ENCODE measurements around the gene EOLA1.

The EOLA1 gene

GRCh38 chrX:149540621-149541520, at the start of gene EOLA1 (continued):
- TF ChIP-seq, protein P1, sequence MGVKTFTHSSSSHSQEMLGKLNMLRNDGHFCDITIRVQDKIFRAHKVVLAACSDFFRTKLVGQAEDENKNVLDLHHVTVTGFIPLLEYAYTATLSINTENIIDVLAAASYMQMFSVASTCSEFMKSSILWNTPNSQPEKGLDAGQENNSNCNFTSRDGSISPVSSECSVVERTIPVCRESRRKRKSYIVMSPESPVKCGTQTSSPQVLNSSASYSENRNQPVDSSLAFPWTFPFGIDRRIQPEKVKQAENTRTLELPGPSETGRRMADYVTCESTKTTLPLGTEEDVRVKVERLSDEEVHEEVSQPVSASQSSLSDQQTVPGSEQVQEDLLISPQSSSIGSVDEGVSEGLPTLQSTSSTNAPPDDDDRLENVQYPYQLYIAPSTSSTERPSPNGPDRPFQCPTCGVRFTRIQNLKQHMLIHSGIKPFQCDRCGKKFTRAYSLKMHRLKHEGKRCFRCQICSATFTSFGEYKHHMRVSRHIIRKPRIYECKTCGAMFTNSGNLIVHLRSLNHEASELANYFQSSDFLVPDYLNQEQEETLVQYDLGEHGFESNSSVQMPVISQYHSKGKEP (tag by site-specific recombination; IDR thresholded peaks at IDR 0.05), result peak; percentile 98
- TF ChIP-seq, protein P2, sequence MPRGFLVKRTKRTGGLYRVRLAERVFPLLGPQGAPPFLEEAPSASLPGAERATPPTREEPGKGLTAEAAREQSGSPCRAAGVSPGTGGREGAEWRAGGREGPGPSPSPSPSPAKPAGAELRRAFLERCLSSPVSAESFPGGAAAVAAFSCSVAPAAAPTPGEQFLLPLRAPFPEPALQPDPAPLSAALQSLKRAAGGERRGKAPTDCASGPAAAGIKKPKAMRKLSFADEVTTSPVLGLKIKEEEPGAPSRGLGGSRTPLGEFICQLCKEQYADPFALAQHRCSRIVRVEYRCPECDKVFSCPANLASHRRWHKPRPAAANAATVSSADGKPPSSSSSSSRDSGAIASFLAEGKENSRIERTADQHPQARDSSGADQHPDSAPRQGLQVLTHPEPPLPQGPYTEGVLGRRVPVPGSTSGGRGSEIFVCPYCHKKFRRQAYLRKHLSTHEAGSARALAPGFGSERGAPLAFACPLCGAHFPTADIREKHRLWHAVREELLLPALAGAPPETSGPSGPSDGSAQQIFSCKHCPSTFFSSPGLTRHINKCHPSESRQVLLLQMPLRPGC (tag by site-specific recombination; IDR thresholded peaks at IDR 0.05), result 0 out of 2 replicates have a peak, but pooled peaks have one; percentile 45
- TF ChIP-seq AEBP2 (tag by site-specific recombination; IDR thresholded peaks at IDR 0.05; ENCODE audit: borderline replicate concordance) (no peak), TRIM28 (IDR thresholded peaks at IDR 0.05; ENCODE audit: borderline replicate concordance, low read length) (peak; percentile 50; the same call in 1 of the 2 replicates), ZFP3 (tag by site-specific recombination; IDR thresholded peaks at IDR 0.05; ENCODE audit: low read depth) (no peak), ZNF335 (tag by site-specific recombination; conservative IDR thresholded peaks at IDR 0.05) (peak; percentile 97), ZNF513 (tag by site-specific recombination; IDR thresholded peaks at IDR 0.05) (no peak), SCRT2 (tag by site-specific recombination; IDR thresholded peaks at IDR 0.05) (peak; percentile 74), ZNF629 (tag by site-specific recombination; IDR thresholded peaks at IDR 0.05) (peak; percentile 79), PRDM10 (tag by site-specific recombination; IDR thresholded peaks at IDR 0.05) (peak; percentile 68), ZBTB17 (tag by site-specific recombination; IDR thresholded peaks at IDR 0.05) (peak; percentile 93), SP7 (tag by site-specific recombination; IDR thresholded peaks at IDR 0.05) (peak; percentile 41; the same call in 1 of the 2 replicates), ZBTB11 (tag by site-specific recombination; conservative IDR thresholded peaks at IDR 0.05; ENCODE audit: low read depth) (peak; percentile 56), HIC1 (tag by site-specific recombination; IDR thresholded peaks at IDR 0.05) (no peak), ZNF704 (tag by site-specific recombination; IDR thresholded peaks at IDR 0.05) (no peak), ZNF571 (tag by site-specific recombination; IDR thresholded peaks at IDR 0.05) (no peak), EGR2 (tag by site-specific recombination; IDR thresholded peaks at IDR 0.05; ENCODE audit: low read depth) (peak; percentile 77)
- TF ChIP-seq, protein P3, sequence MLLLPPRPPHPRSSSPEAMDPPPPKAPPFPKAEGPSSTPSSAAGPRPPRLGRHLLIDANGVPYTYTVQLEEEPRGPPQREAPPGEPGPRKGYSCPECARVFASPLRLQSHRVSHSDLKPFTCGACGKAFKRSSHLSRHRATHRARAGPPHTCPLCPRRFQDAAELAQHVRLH (tag by site-specific recombination; IDR thresholded peaks at IDR 0.05), result peak; percentile 77; the same call in 1 of the 2 replicates

All from HEK293 (cell line).